Bone marrow (tissue), 2 donors: ENCODE results near the gene ETFA.

Experiments used
- DNase-seq, 2 donors: peaks; one replicate each; lab custom pipeline; 2025; lab: John Stamatoyannopoulos, UW

ETFA gene

GRCh38 chr15:76173317-76173834, 137.9 kb downstream of the ETFA start:
- DNase-seq = no peak

- no peak for DNase-seq
These were observed 138.5 kb downstream of the ETFA start for GRCh38 chr15:76172782-76173181.

DNA sequence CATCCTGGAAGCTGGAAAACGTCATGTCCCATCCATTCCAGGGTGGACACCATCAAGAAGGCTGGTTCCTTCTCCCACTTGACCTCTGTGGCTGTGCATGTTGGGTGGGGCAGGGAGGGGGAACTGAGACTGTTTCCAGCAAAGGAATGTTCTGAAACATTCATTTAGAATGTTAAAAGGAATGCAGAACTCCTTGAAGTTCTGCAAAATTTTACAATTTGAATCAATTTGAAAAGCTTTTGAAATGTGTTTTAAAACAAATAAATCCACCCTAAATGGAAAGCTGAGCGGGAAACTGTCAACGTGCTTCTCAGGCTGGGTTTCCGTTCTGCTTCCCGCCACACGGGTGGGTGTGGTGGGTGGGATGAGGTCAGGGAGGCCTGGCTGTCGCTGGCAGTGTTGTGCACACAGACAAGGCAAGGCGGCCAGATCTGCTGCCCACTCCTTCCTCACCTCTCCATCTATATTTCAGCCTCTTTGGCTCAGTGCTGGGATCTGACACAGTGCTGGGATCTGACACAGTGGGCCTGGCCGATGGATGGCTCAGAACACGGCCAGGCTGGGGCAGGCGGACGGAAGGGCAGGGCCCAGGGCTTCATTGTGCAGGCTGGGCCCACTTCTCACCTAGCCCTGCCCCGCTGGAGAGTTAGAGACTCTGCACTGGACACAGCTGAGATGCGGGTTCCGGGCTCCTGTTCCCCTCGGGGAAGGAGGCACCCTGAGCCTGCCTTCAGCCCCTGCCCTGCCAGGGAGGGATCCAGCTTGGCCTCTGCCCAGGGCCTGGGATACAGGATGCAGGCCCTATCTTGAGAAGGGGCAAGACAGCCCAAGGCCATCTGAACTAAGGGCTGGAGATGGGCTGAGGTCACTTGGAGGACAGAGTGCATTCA, 141.1 kb downstream of the ETFA start:
- no peak for DNase-seq

GRCh38 chr15:76169018-76169417, 142.3 kb downstream of the ETFA start:
- DNase-seq = no peak

- no peak for DNase-seq
These were observed 142.9 kb downstream of the ETFA start for GRCh38 chr15:76168237-76168984.

- no peak for DNase-seq
These were observed 145.3 kb downstream of the ETFA start for GRCh38 chr15:76165951-76166350.
